GM12878 (cell line): ENCODE measurements around the gene KCND2. TPM values are rescaled to one million over a fixed set of nuclear protein-coding genes. Genes with fewer than 3 reads are reported as not detected.

Experiments
- ATF2 ChIP-seq: IDR thresholded peaks from 2 replicates; pipeline ENCODE4 v1.6.1; 2012; ENCODE audit warnings: low read length, inconsistent platforms
- CBX5 ChIP-seq: sonication (generic); IDR thresholded peaks from 2 replicates; pipeline ENCODE4 v1.6.1; 2016; ENCODE audit warnings: low read depth, moderate library complexity, mild to moderate bottlenecking, inconsistent platforms
- CHD2 ChIP-seq: IDR thresholded peaks from 2 replicates; pipeline ENCODE4 v1.6.1; 2011; ENCODE audit warnings: low read depth, low read length, improper control_type of control experiment, borderline replicate concordance
- CUX1 ChIP-seq: IDR thresholded peaks from 2 replicates; pipeline ENCODE4 v1.6.1; 2012; ENCODE audit warnings: improper control_type of control experiment, low read depth, low read length; ENCODE audit not compliant: insufficient replicate concordance
- HDAC6 ChIP-seq: fragments of 200-600 bp; sonication (generic); IDR thresholded peaks from one replicate; pipeline ENCODE4 v1.8.0; 2017; ENCODE audit warnings: antibody characterized with exemption; ENCODE audit not compliant: unreplicated experiment
- JUND ChIP-seq: IDR thresholded peaks from 2 replicates; pipeline ENCODE4 v1.6.1; 2012; ENCODE audit warnings: low read depth, mild to moderate bottlenecking, low read length, improper control_type of control experiment, moderate library complexity
- MLLT1 ChIP-seq: fragments of 450-650 bp; IDR thresholded peaks from 2 replicates; pipeline ENCODE4 v1.6.1; 2016; ENCODE audit warnings: mild to moderate bottlenecking
- NFYA ChIP-seq: IDR thresholded peaks from 2 replicates; pipeline ENCODE4 v1.6.1; 2011; ENCODE audit warnings: low read depth, mild to moderate bottlenecking, low read length, improper control_type of control experiment, borderline replicate concordance
- NR2F1 ChIP-seq: fragments of 450-650 bp; conservative IDR thresholded peaks from 2 replicates; pipeline ENCODE4 v1.6.1; 2017; ENCODE audit warnings: mild to moderate bottlenecking
- RELA ChIP-seq: fragments of 450-650 bp; IDR thresholded peaks from 2 replicates; pipeline ENCODE4 v1.8.0; 2014; ENCODE audit warnings: borderline replicate concordance; ENCODE audit not compliant: partially characterized antibody
- RFX5 ChIP-seq: IDR thresholded peaks from 2 replicates; pipeline ENCODE4 v1.6.1; 2011; ENCODE audit warnings: low read depth, low read length, improper control_type of control experiment
- SMAD5 ChIP-seq: IDR thresholded peaks from 2 replicates; pipeline ENCODE4 v1.6.1; 2016; ENCODE audit warnings: antibody characterized with exemption, low read depth
- SP1 ChIP-seq: IDR thresholded peaks from one replicate; pipeline ENCODE4 v1.6.1; 2011; ENCODE audit warnings: low read depth, low read length
- SREBF2 ChIP-seq: IDR thresholded peaks from 2 replicates; pipeline ENCODE4 v1.6.1; 2012; ENCODE audit warnings: mild to moderate bottlenecking, low read length
- SRF ChIP-seq, 2 experiments: IDR thresholded peaks; 2 replicates each; pipeline ENCODE4 v1.6.1; 2011; ENCODE audit warnings: low read depth in 2 of 2, low read length in 2 of 2, mild to moderate bottlenecking in 1 of 2, moderate library complexity in 1 of 2
- STAT1 ChIP-seq: fragments of 450-650 bp; conservative IDR thresholded peaks from 2 replicates; pipeline ENCODE4 v1.6.1; 2014; ENCODE audit warnings: antibody characterized with exemption, mild to moderate bottlenecking
- ZBTB33 ChIP-seq: fragments of 450-650 bp; IDR thresholded peaks from 2 replicates; pipeline ENCODE4 v1.6.1; 2017; ENCODE audit warnings: mild to moderate bottlenecking
- ZNF622 ChIP-seq: fragments of 450-650 bp; IDR thresholded peaks from 2 replicates; pipeline ENCODE4 v1.6.1; 2017; ENCODE audit warnings: mild to moderate bottlenecking, inconsistent platforms
- polyA plus RNA-seq, 11 experiments: library from polyadenylated mRNA; depleted of rRNA in 4 of 11; unstranded in 6 of 11; stranded (reverse) in 5 of 11; fragments of >200 nt; fragmentation: Nextera tagmentation in 4 of 11; fragmentation: Illumina TruSeq in 1 of 11; extraction: Ambion mirVana in 4 of 11; extraction: Trizol in 1 of 11; gene quantifications; 1 replicate in 1 of 11; 2 replicates in 10 of 11; pipeline versions ENCODE4 v1.2.1 to v1.2.3, GENCODE V29; 2011 to 2016; ENCODE audit warnings: inconsistent platforms in 2 of 11, missing spikeins in 2 of 11, low read depth in 1 of 11
- total RNA-seq, 4 experiments: library from RNA; depleted of rRNA in 3 of 4; stranded (reverse); fragments of >200 nt in 3 of 4; fragmentation: Illumina TruSeq in 1 of 4; extraction: Trizol in 1 of 4; gene quantifications; 2 replicates each; pipeline versions ENCODE4 v1.2.1 to v1.2.3, GENCODE V29; 2013 to 2021
- TF ChIP-seq, protein P1 (sequence below): fragments of 450-650 bp; IDR thresholded peaks from 2 replicates; pipeline ENCODE4 v1.6.1; 2016; ENCODE audit warnings: mild to moderate bottlenecking

The KCND2 gene
- total and polyA plus RNA-seq, 10 of the 15 experiments (the other 5 are each of a cell fraction or from before 2014, with no cell fraction given): 3.6 to 22.3 (median 6.3) TPM

DNA sequence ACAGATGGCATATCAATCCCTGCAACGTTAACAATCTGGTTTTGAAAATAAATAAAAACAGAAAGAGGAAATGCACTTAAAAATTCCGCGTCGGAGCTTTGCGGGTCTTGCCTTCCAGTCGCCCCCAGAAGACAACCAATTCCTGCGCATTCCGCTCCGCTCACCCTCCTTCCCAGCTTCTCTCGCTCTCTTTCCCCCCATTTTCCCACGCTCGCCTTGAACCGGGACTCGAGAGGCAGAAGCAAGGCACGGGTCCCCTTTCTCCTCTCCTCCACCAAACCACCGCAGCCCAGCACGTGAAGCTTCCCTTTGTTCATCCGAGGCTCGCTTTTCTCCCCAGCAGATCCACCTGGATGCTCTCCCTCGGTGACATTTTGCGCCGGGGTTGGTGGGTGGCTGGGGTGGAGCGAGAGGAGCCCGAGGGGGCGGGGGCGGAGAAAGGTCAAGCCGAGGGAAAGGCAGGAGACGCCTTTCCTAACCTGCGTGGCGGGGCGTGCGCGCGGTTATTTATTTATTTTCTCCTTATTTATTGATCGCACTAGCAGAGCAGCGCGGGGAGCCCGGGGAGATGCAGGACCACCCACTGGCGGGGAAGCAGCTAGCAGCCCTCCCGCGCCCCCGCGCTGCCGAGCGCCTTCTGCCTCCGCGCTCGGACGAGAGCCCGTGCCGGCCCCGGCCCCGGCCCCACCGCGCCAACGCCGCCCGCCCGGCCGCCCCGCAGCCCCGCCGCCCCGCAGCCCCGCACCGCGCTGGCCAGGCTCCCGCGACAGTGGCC, at the start of gene KCND2 (continued):
- TF ChIP-seq JUND: no peak
- TF ChIP-seq CBX5: no peak
- no peak for TF ChIP-seq SP1
- TF ChIP-seq, protein P1, sequence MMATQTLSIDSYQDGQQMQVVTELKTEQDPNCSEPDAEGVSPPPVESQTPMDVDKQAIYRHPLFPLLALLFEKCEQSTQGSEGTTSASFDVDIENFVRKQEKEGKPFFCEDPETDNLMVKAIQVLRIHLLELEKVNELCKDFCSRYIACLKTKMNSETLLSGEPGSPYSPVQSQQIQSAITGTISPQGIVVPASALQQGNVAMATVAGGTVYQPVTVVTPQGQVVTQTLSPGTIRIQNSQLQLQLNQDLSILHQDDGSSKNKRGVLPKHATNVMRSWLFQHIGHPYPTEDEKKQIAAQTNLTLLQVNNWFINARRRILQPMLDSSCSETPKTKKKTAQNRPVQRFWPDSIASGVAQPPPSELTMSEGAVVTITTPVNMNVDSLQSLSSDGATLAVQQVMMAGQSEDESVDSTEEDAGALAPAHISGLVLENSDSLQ: no peak
- TF ChIP-seq STAT1: no peak
- no peak for TF ChIP-seq SREBF2
- peak; percentile 65 for TF ChIP-seq NR2F1
- TF ChIP-seq SRF (IDR thresholded peaks at IDR 0.05; ENCODE audit: low read depth in 2 of 2, low read length in 2 of 2): 0 out of 4 replicates have a peak, but pooled peaks of 1 of the 2 experiments have one; percentile 3
- TF ChIP-seq SMAD5: no peak
- TF ChIP-seq HDAC6: no peak
- TF ChIP-seq ZBTB33: no peak
- TF ChIP-seq CHD2: no peak
- no peak for TF ChIP-seq MLLT1
- no peak for TF ChIP-seq RELA
- TF ChIP-seq RFX5: no peak
- TF ChIP-seq CUX1: no peak
- TF ChIP-seq ATF2: no peak
- TF ChIP-seq NFYA: no peak
- no peak for TF ChIP-seq ZNF622
